RPMI7951 (cell line): ENCODE results near the gene ZFR2. TPM values are rescaled to one million over a fixed set of nuclear protein-coding genes. Genes with fewer than 3 reads are reported as not detected.
A peak's percentile ranks its signal among the peaks of the same experiment; 100 is the strongest.

Source experiments
- DNase-seq: peaks from one replicate; pipeline ENCODE4 v3.0.0-alpha.2; 2012; ENCODE audit warnings: low read depth
- total RNA-seq: library from RNA; depleted of rRNA; stranded (reverse); fragments of >200 nt; shearing (Covaris generic); gene quantifications from 2 replicates; pipeline ENCODE4 v1.2.3, GENCODE V29; 2014

ZFR2 gene
- total RNA-seq, 1 experiment from 2014 or later: not detected

- DNase-seq: no peak
Observed at GRCh38 chr19:3837922-3838321, 30.9 kb downstream of the ZFR2 start.

DNA sequence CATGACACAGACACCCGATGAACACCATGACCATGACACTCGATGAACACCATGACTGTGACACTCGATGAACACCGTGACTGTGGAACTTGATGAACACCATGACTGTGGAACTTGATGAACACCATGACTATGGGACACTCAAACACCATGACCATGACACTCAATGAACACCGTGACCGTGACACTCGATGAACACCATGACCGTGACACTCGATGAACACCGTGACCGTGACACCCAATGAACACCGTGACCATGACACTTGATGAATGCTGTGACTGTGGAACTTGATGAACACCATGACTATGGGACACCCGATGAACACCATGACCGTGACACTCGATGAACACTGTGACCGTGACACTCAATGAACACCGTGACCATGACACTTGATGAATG is 31.5 kb downstream of the ZFR2 start:
- DNase-seq: no peak

DNA sequence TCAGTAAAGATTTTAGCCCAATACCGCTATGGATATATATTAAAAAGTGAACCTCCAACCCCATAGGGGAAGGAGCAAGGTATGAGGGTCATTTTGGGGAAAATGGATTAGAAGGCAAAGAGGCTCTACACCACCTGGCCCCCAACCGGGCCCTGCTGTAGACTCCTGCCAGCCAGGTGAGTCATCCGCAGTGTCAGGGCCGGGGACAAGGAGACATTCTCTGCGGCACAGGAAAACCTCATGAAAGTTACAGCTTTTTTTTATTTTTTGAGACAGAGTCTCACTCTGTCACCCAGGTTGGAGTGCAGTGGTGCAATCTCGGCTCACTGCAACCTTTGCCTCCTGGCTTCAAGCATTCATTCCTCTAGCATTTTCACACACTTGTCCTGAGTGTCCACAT is 32.0 kb downstream of the ZFR2 start:
- DNase-seq: no peak

GRCh38 chr19:3835055-3835435 is 33.8 kb downstream of the ZFR2 start:
- DNase-seq: no peak

GRCh38 chr19:3834349-3835054 is 34.3 kb downstream of the ZFR2 start:
- DNase-seq: no peak

GRCh38 chr19:3833578-3834348 is 35.1 kb downstream of the ZFR2 start:
- no peak for DNase-seq

- DNase-seq: no peak
Observed at GRCh38 chr19:3832001-3832400, 36.8 kb downstream of the ZFR2 start.

DNA sequence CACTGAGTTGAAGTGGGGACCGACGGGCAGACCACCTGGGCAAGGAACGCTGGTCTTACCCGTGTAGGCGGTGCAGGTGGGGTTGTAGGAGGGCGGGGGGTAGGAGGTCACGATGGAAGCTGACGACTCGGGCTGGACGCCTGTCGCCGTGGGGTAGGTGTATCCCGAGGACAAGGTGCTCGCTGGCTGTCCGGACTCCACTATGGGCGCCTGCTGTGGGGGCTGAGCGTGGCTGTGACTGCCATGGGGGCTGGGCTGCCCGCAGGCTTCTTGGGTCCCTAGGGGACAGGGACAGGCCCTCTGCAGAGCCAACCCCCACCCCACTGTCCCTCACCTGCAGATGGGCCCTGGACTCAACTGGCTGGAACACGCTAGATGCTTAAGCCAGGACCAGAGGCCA is 37.2 kb downstream of the ZFR2 start:
- DNase-seq: no peak

- DNase-seq: no peak
Observed at GRCh38 chr19:3830621-3831589, 37.9 kb downstream of the ZFR2 start.

GRCh38 chr19:3827306-3827705 is 41.5 kb downstream of the ZFR2 start:
- DNase-seq: no peak

DNA sequence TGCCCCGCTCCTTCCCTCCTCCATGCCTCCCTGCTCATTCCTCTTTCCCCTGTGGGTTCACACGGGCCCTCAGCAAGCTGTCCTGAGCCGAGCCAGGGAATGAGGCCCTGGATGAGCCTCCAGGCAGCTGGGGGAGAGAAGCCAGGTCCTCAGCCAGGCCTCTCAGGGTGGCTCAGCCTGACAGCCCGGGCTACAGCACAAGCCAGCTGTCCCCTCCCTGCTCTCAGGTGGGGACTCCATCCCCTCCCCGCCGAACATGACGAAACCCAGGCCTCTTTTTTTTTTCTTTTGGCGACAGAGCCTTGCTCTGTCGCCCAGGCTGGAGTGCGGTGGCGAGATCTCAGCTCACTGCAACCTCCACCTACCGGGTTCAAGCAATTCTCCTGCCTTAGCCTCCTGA is 42.7 kb downstream of the ZFR2 start:
- no peak for DNase-seq

- no peak for DNase-seq
Observed at GRCh38 chr19:3825286-3825956, 43.4 kb downstream of the ZFR2 start.

GRCh38 chr19:3823350-3823713 is 45.5 kb downstream of the ZFR2 start:
- no peak for DNase-seq

- no peak for DNase-seq
Observed at GRCh38 chr19:3822683-3823349, 46.0 kb downstream of the ZFR2 start.

DNA sequence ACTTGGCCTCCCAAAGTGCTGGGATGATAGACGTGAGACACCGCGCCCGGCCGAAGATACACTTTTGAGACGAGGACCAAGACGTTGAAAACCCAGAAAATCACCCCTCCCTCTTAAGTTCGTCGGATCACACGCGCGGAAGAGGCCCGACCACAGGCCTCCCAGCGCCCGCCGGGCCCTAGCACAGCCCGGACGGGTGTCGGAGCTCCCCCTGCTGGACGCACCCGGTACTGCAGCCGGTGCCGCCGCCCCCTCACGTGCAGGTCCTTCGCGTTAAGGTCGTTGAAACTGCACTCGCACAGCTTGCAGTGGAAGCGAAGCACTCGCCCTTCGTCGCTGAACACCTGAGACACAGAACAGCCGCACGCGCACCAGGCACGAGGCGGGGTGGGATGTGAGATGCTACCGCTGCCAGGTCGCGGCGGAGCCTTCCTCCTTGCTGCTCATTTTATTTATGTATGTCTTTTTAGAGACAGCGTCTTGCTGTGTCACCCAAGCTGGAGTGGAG is 46.9 kb downstream of the ZFR2 start:
- no peak for DNase-seq

DNA sequence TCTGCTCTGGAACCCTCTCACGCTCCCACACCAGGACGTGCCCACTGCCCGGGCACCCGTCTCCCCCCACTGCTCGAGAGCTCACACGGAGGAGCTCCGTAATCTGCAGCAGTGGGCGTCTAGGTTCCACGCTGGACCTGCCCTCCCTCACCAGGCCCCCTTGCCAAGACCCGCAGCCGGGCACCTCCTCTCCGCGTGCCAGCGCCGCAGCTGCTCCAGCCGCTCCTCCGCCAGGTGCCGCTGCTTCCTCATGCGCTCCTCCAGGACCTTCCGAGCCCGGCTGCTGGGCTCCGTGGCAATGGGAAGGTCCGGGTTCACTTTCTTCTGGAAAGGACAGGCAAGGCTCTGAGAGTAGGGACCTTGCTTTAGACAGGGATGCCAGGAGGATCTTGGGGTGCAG is 47.7 kb downstream of the ZFR2 start:
- DNase-seq: no peak

DNA sequence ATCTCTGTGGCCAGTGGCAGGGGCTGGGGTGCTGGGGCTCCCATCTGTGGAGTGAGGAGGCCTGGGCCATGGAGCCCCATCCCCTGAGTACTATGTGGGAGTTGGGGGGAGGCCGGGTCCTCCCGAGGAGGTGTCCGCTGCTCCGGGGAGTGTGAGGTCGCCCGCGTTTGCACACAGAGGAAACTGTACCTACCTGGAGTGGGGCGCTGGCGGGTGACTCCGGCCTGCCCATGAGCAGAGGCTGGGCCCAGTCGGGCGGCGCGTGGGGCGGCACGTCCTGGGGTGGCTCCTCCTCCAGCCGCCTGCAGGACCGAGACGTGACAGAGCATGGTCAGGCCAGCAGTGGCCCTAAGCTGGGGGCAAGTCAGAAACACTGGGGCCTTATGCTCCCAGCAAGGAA is 48.8 kb downstream of the ZFR2 start:
- DNase-seq: no peak

DNA sequence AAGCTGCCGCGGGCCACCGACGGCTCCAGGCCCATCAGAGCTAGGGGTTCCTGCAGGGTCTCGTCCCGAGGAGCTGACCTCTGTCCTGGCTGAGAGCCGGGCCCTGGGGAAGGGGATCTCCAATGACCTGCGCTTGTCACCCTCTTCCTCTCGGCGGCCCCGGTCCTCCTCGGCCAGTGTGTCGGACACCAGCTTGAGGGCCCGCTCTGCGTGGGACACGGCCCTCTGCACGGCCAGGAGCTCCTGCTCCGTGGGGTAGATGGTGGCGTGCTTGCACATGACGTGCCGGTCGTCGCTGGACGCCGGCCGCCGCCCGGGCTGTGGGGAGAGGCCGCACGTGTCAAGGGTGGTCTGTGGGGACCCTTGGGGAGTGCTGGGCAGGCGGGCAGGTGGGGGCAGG is 49.9 kb downstream of the ZFR2 start:
- no peak for DNase-seq

GRCh38 chr19:3818466-3818865 is 50.4 kb downstream of the ZFR2 start:
- DNase-seq: peak; percentile 59

DNA sequence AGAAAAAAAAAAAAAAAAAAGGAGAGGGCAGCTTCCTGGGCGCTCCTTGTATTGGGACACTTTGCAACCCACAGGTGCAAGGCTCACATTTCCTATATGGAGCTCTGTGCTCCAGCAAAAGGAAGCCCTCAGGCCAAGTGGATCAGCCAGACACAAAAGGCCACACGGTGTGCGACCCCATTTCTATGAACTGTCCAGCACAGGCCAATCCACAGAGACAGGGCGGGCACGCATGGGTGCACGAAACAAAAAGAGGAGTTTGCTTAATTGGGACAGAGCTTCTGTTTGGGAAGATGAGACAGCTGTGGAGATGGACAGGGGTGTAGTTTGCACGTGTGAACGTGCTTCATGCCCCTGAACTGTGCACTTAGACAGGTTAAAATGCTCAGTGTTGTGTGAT is 51.1 kb downstream of the ZFR2 start:
- no peak for DNase-seq

- no peak for DNase-seq
Observed at GRCh38 chr19:3816566-3817218, 52.1 kb downstream of the ZFR2 start.
